Measurements from ENCODE around the gene BCL2L14.
"Not testable (repeated sequence)": the region's sequence is repeated elsewhere in the genome, so short reads cannot be mapped to it uniquely, and the experiment has no call there.

The BCL2L14 gene

GRCh38 chr12:12108441-12109058, 37.8 kb downstream of the BCL2L14 start:
- no peak for DNase-seq (ENCODE audit: low spot score)

DNA sequence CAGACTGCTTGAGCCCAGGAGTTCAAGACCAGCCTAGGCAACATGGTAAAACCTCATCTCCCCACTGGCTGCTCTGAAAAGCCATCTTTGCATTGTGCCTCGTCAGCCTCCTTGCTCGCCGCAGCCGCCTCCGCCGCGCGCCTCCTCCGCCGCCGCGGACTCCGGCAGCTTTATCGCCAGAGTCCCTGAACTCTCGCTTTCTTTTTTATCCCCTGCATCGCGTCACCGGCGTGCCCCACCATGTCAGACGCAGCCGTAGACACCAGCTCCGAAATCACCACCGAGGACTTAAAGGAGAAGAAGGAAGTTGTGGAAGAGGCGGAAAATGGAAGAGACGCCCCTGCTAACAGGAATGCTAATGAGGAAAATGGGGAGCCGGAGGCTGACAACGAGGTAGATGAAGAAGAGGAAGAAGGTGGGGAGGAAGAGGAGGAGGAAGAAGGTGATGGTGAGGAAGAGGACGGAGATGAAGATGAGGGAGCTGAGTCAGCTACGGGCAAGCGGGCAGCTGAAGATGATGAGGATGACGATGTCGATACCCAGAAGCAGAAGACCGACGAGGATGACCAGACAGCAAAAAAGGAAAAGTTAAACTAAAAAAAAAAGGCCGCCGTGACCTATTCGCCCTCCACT, 40.3 kb downstream of the BCL2L14 start:
- not testable (repeated sequence) for DNase-seq (ENCODE audit: low spot score)

DNA sequence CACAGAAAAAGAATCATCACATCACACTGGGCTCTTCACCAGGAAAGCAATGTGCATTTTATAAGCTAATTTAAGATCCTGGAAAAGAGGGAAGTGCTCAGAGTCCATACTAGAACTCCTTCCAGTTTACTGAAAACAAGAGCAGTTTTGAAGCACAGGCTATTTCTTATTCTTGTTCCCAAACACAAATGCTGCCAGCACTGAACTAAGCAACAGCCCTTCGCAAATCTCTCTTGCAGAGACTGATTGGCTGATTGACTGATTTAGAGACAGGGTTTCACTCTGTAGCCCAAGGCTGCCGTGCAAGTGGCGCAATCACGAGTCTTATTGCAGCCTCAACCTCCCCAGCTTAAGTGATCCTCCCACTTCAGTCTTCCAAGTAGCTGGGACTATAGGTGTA, 44.8 kb downstream of the BCL2L14 start:
- DNase-seq (ENCODE audit: low spot score) = peak; percentile 20

- DNase-seq (ENCODE audit: low spot score) = no peak
These were observed 45.9 kb downstream of the BCL2L14 start for GRCh38 chr12:12116677-12117076.

GRCh38 chr12:12121061-12121460, 50.3 kb downstream of the BCL2L14 start:
- no peak for DNase-seq (ENCODE audit: low spot score)

GRCh38 chr12:12123036-12123604, 52.4 kb downstream of the BCL2L14 start:
- DNase-seq (ENCODE audit: low spot score) = no peak

GRCh38 chr12:12126551-12126950, 55.8 kb downstream of the BCL2L14 start:
- no peak for DNase-seq (ENCODE audit: low spot score)

- DNase-seq (ENCODE audit: low spot score) = no peak
These were observed 56.6 kb downstream of the BCL2L14 start for GRCh38 chr12:12127304-12127703.

DNA sequence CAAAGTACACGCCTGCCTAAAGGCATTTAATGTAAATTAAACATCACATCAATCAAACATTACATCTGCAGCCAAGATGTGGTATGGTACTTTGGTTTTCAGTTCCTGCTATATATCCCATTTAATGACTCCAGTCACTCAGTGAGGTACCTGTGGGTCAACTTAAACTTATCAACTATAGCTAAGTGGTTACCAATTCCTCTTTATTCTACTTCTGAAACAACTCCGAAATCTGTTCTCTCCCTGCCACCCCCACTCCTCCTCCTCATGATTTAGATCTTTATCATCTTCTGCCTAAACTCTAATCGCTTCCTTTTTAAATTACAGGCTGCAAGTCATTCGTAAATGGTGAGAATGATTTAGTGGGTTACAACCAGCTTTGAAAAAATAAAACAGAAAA, 57.9 kb downstream of the BCL2L14 start:
- no peak for DNase-seq (ENCODE audit: low spot score)

GRCh38 chr12:12133259-12133658, 62.5 kb downstream of the BCL2L14 start:
- DNase-seq (ENCODE audit: low spot score) = no peak

DNA sequence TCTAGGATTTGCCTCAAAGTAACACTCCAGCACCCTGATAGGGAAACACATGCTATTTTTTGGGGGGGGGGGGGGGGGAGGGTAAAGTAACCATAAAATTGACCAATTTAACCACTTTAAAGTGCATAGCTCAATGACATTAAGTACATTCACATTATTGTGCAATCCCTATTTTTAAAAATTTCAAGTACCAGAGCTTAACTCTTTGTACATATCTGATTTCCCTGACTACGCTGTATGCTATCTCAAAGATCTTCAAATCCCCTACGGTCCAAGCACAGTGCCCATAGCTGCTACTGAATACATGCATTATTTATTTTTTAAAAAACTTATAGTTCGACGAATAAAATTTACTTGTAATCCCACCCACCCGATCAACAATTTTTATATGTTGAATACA, 63.0 kb downstream of the BCL2L14 start:
- DNase-seq (ENCODE audit: low spot score) = no peak

DNA sequence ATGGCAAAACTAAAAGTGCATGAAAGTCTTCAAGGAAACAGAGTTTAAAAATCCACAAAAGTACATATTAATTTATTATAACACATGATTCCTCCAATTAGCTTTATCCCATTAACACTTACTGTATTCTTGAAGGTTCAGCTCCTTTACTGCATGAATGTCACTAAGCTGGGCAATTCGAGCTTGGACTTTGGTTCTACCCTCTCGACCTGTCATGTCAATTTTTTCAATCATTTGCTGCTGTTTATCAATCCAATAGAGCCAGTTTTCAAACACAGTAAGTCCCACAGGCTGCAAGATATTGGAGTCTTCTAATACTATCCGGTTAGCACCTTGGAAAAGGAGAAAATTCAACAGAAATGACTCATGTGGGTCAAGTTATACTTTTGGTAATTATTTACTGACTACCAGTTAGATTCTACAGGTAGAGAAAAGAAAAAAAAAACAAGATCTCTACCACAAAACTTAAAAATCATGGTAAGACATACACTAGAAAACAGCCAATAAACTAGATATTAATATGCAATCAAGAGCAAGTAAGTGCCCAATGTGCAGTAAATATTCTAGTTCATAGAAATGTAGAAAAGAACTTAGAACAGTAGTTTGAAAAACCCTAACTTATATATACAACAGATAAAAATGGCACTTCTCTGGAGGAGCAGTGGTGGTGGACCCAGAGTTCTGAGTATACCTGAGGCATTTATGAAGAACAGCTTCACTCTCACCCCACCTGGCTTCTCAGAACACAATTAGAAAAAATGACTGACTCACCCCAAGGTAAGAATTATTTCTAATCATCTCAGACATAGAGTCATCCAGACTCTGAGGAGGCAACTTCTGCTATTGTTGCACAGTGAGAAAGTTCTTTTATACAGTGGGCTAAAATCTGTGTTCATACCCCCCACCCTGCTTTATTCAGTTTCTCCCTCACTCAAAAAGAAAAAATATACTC, 67.7 kb downstream of the BCL2L14 start:
- no peak for DNase-seq (ENCODE audit: low spot score)

DNA sequence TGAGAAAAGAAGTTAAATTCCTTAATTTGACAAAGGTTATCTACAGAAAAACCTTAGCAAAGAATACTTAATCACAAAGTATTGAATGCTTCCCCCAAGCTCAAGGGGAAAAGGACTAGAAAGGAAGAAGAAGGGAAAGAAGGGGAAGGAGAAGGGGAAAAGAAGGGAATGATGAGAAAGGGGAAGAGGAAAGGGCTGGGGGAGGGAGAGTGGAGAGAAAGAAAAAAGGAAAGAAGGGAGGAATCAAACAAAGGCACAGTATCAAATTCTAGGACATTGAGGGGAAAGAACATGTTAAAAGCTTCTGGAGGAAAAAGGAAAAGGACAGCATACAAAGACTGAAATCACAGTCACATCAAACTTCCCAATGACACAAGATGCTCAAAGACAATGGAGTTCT, 70.3 kb downstream of the BCL2L14 start:
- DNase-seq (ENCODE audit: low spot score) = no peak

- not testable (repeated sequence) for DNase-seq (ENCODE audit: low spot score)
These were observed 73.8 kb downstream of the BCL2L14 start for GRCh38 chr12:12144531-12144930.

- no peak for DNase-seq (ENCODE audit: low spot score)
These were observed 76.4 kb downstream of the BCL2L14 start for GRCh38 chr12:12147111-12147510.
